ENCODE measurements around the gene HERPUD1.

Gene HERPUD1

GRCh38 chr16:56950881-56951771 is 19.2 kb downstream of the HERPUD1 start:
- TF ChIP-seq CTCF (IDR thresholded peaks at IDR 0.05; ENCODE audit: insufficient read depth, low read length) (peak; percentile 55), GABPA (IDR thresholded peaks at IDR 0.05; ENCODE audit: low read depth) (no peak; the same call in 1 of the 2 replicates), POLR2AphosphoS5 (IDR thresholded peaks at IDR 0.05; ENCODE audit: low read depth) (peak; percentile 50; the same call in 1 of the 2 replicates), SPI1 (IDR thresholded peaks at IDR 0.05; ENCODE audit: borderline replicate concordance, low read depth) (peak; percentile 86), REST (IDR thresholded peaks at IDR 0.05; ENCODE audit: insufficient replicate concordance, low read depth) (no peak)
- DNase-seq (ENCODE audit: low read depth in 1 of 2, low spot score in 1 of 2), result peak; percentile 74 to 93
- H3K27me3 ChIP-seq (ENCODE audit: insufficient read depth, poor library complexity, severe bottlenecking), result no peaks in the 10 kb centered on the region
- no peak overlapping the region for H3K4me3 ChIP-seq (replicated peaks; ENCODE audit: insufficient read depth, low read length)
- H3K27ac ChIP-seq (replicated peaks), result peak overlapping the region; percentile 8; the same call in 1 of the 2 replicates

GRCh38 chr16:56953006-56953405 is 21.1 kb downstream of the HERPUD1 start:
- Histone ChIP-seq H3K27ac (replicated peaks) (no peak overlapping the region), H3K27me3 (ENCODE audit: insufficient read depth, poor library complexity, severe bottlenecking) (no peaks in the 10 kb centered on the region)
- TF ChIP-seq REST (IDR thresholded peaks at IDR 0.05; ENCODE audit: insufficient replicate concordance, low read depth), result no peak
- no peak for TF ChIP-seq CTCF (IDR thresholded peaks at IDR 0.05; ENCODE audit: insufficient read depth, low read length)
- no peak for TF ChIP-seq POLR2AphosphoS5 (IDR thresholded peaks at IDR 0.05; ENCODE audit: low read depth)
- no peak for TF ChIP-seq SPI1 (IDR thresholded peaks at IDR 0.05; ENCODE audit: borderline replicate concordance, low read depth)
- TF ChIP-seq GABPA (IDR thresholded peaks at IDR 0.05; ENCODE audit: low read depth), result no peak

GRCh38 chr16:56956076-56956475 is 24.1 kb downstream of the HERPUD1 start:
- H3K27ac ChIP-seq (replicated peaks), result no peak overlapping the region
- H3K4me3 ChIP-seq (replicated peaks; ENCODE audit: insufficient read depth, low read length), result no peak overlapping the region
- no peaks in the 10 kb centered on the region for H3K27me3 ChIP-seq (ENCODE audit: insufficient read depth, poor library complexity, severe bottlenecking)
- no peak for TF ChIP-seq CTCF (IDR thresholded peaks at IDR 0.05; ENCODE audit: insufficient read depth, low read length)
- no peak for TF ChIP-seq SPI1 (IDR thresholded peaks at IDR 0.05; ENCODE audit: borderline replicate concordance, low read depth)
- TF ChIP-seq GABPA (IDR thresholded peaks at IDR 0.05; ENCODE audit: low read depth), result no peak
- no peak for TF ChIP-seq POLR2AphosphoS5 (IDR thresholded peaks at IDR 0.05; ENCODE audit: low read depth)
- TF ChIP-seq REST (IDR thresholded peaks at IDR 0.05; ENCODE audit: insufficient replicate concordance, low read depth), result no peak
- no peak for DNase-seq (ENCODE audit: low read depth in 1 of 2, low spot score in 1 of 2)

More at GRCh38 chr16:56953006-56953405, 21.1 kb downstream of the HERPUD1 start:
- DNase-seq (ENCODE audit: low read depth in 1 of 2, low spot score in 1 of 2), result no peak
- H3K4me3 ChIP-seq (replicated peaks; ENCODE audit: insufficient read depth, low read length), result no peak overlapping the region

All from HL-60 (cell line).